Measurements from ENCODE around the gene POC5.
"Not testable (repeated sequence)": the region's sequence is repeated elsewhere in the genome, so short reads cannot be mapped to it uniquely, and the experiment has no call there.

Gene POC5

GRCh38 chr5:75744355-75744754, 27.1 kb upstream of the POC5 start:
- TF ChIP-seq MAX (IDR thresholded peaks at IDR 0.05; ENCODE audit: low read depth, low read length) (no peak), POLR2A (IDR thresholded peaks at IDR 0.05; ENCODE audit: extremely low read depth, insufficient read length) (no peak), MYC (IDR thresholded peaks at IDR 0.05; ENCODE audit: low read depth, low read length) (no peak), CTCF (IDR thresholded peaks at IDR 0.05; ENCODE audit: low read depth, low read length) (no peak)
- H3K4me3 ChIP-seq (ENCODE audit: low read depth, low read length) = no peak overlapping the region
- DNase-seq (ENCODE audit: low read depth) = no peak

GRCh38 chr5:75736273-75736672, 19.0 kb upstream of the POC5 start:
- no peak for DNase-seq (ENCODE audit: low read depth)
- TF ChIP-seq MAX (IDR thresholded peaks at IDR 0.05; ENCODE audit: low read depth, low read length) (no peak), CTCF (IDR thresholded peaks at IDR 0.05; ENCODE audit: low read depth, low read length) (no peak), POLR2A (IDR thresholded peaks at IDR 0.05; ENCODE audit: extremely low read depth, insufficient read length) (no peak), MYC (IDR thresholded peaks at IDR 0.05; ENCODE audit: low read depth, low read length) (no peak)
- H3K4me3 ChIP-seq (ENCODE audit: low read depth, low read length) = no peak overlapping the region

- H3K4me3 ChIP-seq (ENCODE audit: low read depth, low read length) = no peak overlapping the region
- TF ChIP-seq MYC (IDR thresholded peaks at IDR 0.05; ENCODE audit: low read depth, low read length) = no peak
- no peak for TF ChIP-seq MAX (IDR thresholded peaks at IDR 0.05; ENCODE audit: low read depth, low read length)
- peak; percentile 42 for TF ChIP-seq CTCF (IDR thresholded peaks at IDR 0.05; ENCODE audit: low read depth, low read length)
- TF ChIP-seq POLR2A (IDR thresholded peaks at IDR 0.05; ENCODE audit: extremely low read depth, insufficient read length) = no peak
- DNase-seq (ENCODE audit: low read depth) = peak; percentile 42
Measured at GRCh38 chr5:75734913-75735789, 17.9 kb upstream of the POC5 start.

- no peak for DNase-seq (ENCODE audit: low read depth)
- no peak for TF ChIP-seq CTCF (IDR thresholded peaks at IDR 0.05; ENCODE audit: low read depth, low read length)
- no peak for TF ChIP-seq POLR2A (IDR thresholded peaks at IDR 0.05; ENCODE audit: extremely low read depth, insufficient read length)
- no peak for TF ChIP-seq MAX (IDR thresholded peaks at IDR 0.05; ENCODE audit: low read depth, low read length)
- TF ChIP-seq MYC (IDR thresholded peaks at IDR 0.05; ENCODE audit: low read depth, low read length) = no peak
Measured at GRCh38 chr5:75733767-75734166, 16.5 kb upstream of the POC5 start.

GRCh38 chr5:75731515-75731914, 14.3 kb upstream of the POC5 start:
- DNase-seq (ENCODE audit: low read depth); H3K4me3 ChIP-seq (ENCODE audit: low read depth, low read length): not testable (repeated sequence)

More at GRCh38 chr5:75733767-75734166, 16.5 kb upstream of the POC5 start:
- H3K4me3 ChIP-seq (ENCODE audit: low read depth, low read length) = no peak overlapping the region

GRCh38 chr5:75729321-75729720, 12.1 kb upstream of the POC5 start:
- TF ChIP-seq CTCF (IDR thresholded peaks at IDR 0.05; ENCODE audit: low read depth, low read length) (no peak), POLR2A (IDR thresholded peaks at IDR 0.05; ENCODE audit: extremely low read depth, insufficient read length) (no peak)
- no peak for DNase-seq (ENCODE audit: low read depth)
- H3K4me3 ChIP-seq (ENCODE audit: low read depth, low read length) = no peak overlapping the region

Measured in NB4 (cell line).